AG10803 (cell line): ENCODE data around the gene CSPG4.
"Not testable (repeated sequence)": the region's sequence is repeated elsewhere in the genome, so short reads cannot be mapped to it uniquely, and the experiment has no call there.

Experiments used
- DNase-seq: peaks from one replicate; pipeline ENCODE4 v3.0.0; 2010; ENCODE audit warnings: low read depth
- H3K4me3 ChIP-seq: 2 replicates; pipeline ENCODE4 v1.5.1; 2011; ENCODE audit warnings: mild to moderate bottlenecking, low read length, control low read depth
- TF ChIP-seq, protein P1 (sequence below): conservative IDR thresholded peaks from 2 replicates; pipeline ENCODE4 v1.5.1; 2011; ENCODE audit warnings: mild to moderate bottlenecking, low read length, control low read depth, inconsistent platforms

CSPG4 gene

DNA sequence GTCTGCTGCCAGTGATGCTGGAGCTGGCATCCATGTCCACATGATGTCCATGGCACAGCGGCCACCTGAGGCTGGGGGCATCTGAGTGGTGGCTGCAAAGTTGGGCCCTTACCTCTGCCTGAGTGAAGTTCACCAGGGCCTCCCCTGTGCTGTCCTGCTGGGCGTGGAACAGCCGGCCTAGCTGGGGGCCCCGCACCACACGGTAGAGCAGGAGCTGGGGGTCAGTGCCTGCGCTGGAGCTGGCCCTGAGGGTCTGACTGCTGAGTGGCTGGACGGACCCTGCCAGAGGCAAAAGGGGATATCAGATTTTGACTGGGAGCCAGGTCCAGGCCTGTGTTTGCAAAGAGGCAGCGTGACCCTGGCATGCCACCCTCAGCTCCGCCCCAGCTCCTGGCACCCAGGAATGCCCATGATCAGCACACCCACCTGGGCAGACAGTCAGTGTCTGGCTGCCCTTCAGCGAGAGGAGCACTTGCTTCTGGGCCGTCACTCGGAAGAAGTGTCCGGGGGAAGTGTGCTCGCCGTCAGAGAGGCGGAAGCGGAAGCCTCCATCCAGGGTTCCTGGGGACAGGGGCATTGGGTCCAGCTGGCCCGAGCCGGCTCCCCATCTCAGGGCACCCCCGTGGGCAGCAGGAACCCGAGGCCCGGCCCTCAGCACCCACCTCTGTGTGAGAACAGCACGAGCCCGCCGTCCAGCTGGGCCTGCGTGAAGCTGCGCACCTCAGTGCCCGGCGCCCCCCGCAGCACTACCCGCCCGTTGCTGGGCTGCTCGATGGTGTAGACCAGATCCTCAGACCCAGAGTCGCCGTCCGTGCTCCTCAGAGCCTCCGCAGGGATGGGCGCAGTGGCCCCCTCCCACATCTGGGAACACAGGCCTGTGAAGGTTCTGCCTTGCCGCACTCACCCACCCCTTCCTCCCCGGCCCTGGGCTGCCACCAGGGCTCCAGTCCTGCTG, 30.2 kb downstream of the CSPG4 start:
- DNase-seq = no peak
- H3K4me3 ChIP-seq = no peak overlapping the region
- TF ChIP-seq, protein P1, sequence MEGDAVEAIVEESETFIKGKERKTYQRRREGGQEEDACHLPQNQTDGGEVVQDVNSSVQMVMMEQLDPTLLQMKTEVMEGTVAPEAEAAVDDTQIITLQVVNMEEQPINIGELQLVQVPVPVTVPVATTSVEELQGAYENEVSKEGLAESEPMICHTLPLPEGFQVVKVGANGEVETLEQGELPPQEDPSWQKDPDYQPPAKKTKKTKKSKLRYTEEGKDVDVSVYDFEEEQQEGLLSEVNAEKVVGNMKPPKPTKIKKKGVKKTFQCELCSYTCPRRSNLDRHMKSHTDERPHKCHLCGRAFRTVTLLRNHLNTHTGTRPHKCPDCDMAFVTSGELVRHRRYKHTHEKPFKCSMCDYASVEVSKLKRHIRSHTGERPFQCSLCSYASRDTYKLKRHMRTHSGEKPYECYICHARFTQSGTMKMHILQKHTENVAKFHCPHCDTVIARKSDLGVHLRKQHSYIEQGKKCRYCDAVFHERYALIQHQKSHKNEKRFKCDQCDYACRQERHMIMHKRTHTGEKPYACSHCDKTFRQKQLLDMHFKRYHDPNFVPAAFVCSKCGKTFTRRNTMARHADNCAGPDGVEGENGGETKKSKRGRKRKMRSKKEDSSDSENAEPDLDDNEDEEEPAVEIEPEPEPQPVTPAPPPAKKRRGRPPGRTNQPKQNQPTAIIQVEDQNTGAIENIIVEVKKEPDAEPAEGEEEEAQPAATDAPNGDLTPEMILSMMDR = no peak

DNA sequence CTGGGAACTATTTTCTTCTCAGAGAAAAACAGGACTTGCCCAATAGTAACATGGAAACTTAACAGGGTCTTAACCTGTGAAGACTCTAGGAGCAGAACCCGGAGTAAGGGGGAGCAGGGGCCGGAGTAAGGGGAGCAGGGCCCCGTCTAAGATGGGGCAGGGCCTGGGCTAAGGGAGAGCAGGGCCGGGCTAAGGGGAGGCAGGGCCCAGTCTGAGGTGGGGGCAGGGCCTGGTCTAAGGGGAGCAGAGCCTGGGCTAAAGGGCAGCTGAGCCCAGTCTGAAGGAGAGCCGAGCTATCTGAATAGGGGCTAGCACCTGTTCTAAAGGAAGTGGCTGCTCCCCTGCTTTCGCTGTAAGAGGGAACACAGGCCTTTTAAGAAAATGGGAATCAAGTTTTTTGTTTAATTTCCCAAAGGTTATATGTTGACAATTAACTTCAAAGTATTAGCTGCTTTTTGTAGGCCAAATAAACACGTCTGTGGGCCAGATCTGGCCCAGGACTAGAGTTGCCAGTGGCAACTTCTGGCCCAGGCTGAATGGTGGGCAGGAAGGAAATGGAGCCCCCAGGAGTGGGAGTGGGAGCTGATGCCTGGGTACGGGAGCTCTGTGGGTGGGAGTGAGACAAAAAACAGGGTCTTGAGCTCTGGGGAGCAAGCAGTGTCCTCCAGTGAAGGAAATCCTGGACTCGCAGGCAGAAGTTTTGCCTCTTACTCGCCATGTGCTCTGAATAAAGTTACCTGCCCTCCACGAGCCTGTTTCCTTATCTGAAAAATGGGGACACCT, 32.5 kb downstream of the CSPG4 start:
- DNase-seq = no peak
- no peak overlapping the region for H3K4me3 ChIP-seq
- TF ChIP-seq, protein P1 = no peak

DNA sequence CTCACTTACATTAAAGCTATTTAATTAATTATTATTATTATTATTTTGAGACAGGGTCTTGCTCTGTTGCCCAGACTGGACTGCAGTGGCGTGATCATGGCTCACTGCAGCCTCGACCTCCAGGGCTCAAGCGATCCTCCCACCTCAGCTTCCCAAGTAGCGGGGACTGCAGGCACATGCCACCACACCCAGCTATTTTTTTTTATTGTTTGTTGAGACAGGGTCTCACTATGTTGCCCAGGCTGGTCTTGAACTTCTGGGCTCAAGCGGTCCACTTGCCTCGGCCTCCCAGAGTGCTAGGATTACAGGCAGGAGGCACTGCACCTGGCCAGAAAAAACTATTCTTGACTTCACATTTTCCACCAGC, 34.3 kb downstream of the CSPG4 start:
- DNase-seq, H3K4me3 ChIP-seq: not testable (repeated sequence)

DNA sequence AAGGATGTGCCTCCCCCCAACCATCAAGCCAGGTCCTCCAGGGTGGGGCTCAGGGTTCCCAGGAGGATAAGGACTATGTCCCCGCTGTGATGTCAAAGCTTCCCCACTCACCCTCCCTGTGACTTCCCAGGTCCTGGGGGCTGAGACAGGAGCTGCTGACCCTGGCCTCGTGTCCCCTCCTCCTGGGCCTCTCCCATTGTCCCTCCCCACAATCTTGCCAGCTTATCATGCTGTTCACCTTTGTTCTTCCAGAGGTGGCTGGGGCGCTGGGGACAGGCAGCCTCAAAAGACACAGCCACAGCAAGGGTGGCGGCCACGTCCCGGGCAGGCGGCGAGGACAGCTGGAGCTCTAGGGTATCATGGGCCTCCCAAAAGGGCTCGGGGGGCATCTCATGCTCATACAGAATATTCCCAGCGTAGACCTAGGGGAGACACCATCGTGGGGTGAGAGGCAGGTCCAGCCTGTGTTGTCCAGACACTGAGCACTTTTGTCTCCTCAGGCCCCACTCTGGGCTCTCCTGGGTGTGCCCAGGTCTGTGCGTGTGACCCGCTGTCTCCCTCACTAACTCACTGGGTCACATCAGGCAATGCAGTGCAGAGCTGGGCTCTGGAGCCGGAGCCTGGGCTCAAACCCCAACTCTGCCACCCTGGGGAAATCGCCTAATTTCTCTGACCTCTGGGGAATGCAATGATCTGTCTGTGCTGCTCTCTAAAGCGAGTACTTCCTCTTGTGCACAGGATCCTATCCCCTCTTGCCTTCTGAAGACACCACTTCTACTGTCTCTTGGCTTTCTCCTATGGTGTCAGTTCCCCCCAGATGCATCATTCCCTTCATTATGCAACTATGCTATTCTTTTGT, 35.0 kb downstream of the CSPG4 start:
- H3K4me3 ChIP-seq = no peak overlapping the region
- TF ChIP-seq, protein P1 = no peak
- DNase-seq = no peak

DNA sequence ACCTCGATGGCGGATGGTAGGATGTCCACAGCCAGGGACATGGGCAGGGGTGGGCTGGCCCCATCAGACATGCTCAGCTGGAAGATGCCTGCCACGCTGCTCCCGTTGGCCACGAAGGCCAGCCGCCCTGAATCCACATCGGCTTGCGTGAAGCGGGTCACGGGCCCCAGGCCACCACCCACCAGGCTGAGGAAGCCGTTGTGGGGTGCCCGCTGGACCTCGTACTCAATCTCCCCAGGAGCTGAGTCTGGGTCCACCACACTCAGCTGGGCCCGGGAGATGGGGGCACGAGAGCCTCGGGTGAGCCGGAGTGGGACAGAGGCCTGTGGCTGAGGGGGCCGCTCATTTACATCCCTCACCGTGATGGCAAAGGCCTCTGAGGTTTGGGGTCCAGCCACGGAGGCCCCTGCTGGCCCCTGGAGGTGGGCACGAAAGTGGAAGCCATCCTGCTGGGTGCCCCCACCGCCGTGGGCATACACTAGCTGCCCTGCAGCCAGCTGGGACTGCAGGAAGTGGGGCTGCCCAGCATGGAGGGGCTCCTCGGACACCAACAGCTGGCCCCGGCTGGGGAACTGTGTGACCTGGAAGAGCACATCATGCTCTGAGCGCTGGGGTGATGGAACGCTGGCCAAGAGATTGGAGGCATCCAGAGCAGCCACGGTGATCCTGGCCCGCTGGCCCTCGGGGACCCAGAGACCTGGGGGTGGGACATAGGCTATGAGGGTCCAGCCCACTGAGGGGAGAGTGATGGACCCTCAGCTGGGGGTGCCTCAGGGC, 35.8 kb downstream of the CSPG4 start:
- TF ChIP-seq, protein P1 = no peak
- no peak overlapping the region for H3K4me3 ChIP-seq
- DNase-seq = no peak

DNA sequence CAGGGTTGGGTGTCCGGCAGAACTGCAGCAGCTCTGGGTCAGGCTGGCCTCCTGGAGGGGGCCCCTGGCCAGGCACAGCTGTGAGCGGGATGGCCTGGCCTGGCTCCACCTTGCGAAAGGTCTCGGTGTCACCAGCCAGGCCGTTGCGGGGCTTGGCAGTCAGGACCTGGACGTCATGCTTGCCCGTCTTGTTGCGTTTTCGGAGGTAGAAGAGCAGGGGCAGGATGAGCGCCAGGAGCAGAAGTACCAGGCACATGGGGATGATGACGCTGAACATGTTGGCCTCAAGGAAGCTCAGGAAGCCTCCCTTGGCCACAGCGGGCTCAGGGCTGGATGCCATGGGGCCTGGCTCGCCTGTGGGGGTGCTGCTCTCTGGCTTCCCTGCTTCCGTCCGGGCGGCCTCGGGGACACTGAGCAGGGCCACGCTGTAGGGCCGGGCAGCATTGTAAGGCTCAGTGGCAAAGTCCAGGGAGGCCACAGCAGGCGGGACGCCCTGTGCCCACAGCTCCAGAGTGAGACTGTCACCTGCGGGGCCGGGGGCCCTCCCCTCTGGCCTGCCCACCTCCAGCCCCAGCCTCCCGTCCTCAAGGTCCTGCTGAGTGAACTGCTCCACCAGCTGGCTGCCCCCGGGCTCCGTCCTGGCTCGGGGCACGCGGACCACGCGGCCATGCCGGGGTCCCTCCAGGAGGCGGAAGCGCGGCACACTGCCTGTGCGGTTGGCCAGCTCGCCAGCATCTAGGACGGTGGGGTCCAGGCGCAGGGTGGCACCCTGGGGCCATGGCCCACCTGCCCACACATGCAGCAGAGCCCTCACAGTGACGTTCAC, 36.9 kb downstream of the CSPG4 start:
- H3K4me3 ChIP-seq = no peak overlapping the region

More for the DNA sequence above, 36.9 kb downstream of the CSPG4 start:
- peak; percentile 18 for DNase-seq
- TF ChIP-seq, protein P1 = no peak
